Measurements from ENCODE around the gene KDM4B. TPM values are rescaled to one million over a fixed set of nuclear protein-coding genes. Genes with fewer than 3 reads are reported as not detected.

Gene KDM4B
- total and polyA plus RNA-seq, 2 of the 8 experiments (the other 6 are each of a cell fraction or from before 2014, with no cell fraction given), result 12.0 to 31.9 TPM

GRCh38 chr19:5006201-5006600 lies 37.3 kb downstream of the KDM4B start:
- DNase-seq (ENCODE audit: low read depth in 1 of 2, low spot score in 2 of 2), result no peak
- WGBS, 2 experiments (ENCODE audit: extremely low coverage in 1 of 2, insufficient coverage in 1 of 2, insufficient read length in 1 of 2, insufficient replicate concordance in 2 of 2, low coverage in 1 of 2, low lambda C conversion rate in 2 of 2, missing lambda C conversion rate in 1 of 2), result 88% methylated on average over 10 of the region's 10 CpGs; no CpG with 5 or more reads in 1 of the 2 experiments
- Histone ChIP-seq H4K8ac (ENCODE audit: extremely low read depth, insufficient read depth, low read length) (no peak overlapping the region), H3K4ac (replicated peaks; ENCODE audit: insufficient read length, low read depth, low read length) (no peak overlapping the region), H4K5ac (ENCODE audit: insufficient read length, low read depth, low read length) (no peak overlapping the region), H2BK12ac (ENCODE audit: low read depth, low read length) (no peak overlapping the region), H3K23me2 (ENCODE audit: low read depth, low read length) (no peaks in the 10 kb centered on the region), H3K79me1 (ENCODE audit: low read depth, low read length) (peaks cover 15% of the 10 kb centered on the region), H3K9me3 (ENCODE audit: insufficient read depth in 2 of 2, low read depth in 1 of 2, low read length in 1 of 2) (no peaks in the 10 kb centered on the region), H3K27me3 (replicated peaks in 1 of 4; ENCODE audit: control insufficient read depth in 3 of 4, extremely low read depth in 1 of 4, insufficient read depth in 3 of 4, low read length in 3 of 4) (no peaks in the 10 kb centered on the region), H2BK120ac (replicated peaks; ENCODE audit: low read depth, low read length) (no peak overlapping the region), H2AFZ (ENCODE audit: low read length) (no peak overlapping the region), H3K4me3 (ENCODE audit: extremely low read depth in 1 of 4, insufficient read depth in 2 of 4, low read depth in 3 of 4, low read length in 4 of 4) (no peak overlapping the region), H3K4me2 (ENCODE audit: insufficient read depth in 1 of 2, low read depth in 2 of 2, low read length in 2 of 2) (no peak overlapping the region), H3K27ac (ENCODE audit: low read depth, low read length) (no peak overlapping the region), H2BK20ac (ENCODE audit: low read length) (no peak overlapping the region), H3K4me1 (replicated peaks in 1 of 4; ENCODE audit: control insufficient read depth in 3 of 4, insufficient read depth in 4 of 4, low read length in 3 of 4) (no peaks in the 10 kb centered on the region; a peak in 1 of 7 replicates), H3K9ac (replicated peaks in 1 of 4; ENCODE audit: extremely low read depth in 1 of 4, low read depth in 3 of 4, low read length in 3 of 4) (no peak overlapping the region), H3K23ac (ENCODE audit: insufficient read length) (no peak overlapping the region), H3K79me2 (ENCODE audit: control insufficient read depth in 1 of 2, insufficient read depth in 2 of 2, low read length in 2 of 2) (peaks cover 0 to 51% of the 10 kb centered on the region in 2 experiments; a peak in 2 of 4 replicates), H3K36me3 (ENCODE audit: control insufficient read depth in 2 of 4, insufficient read depth in 4 of 4, low read length in 3 of 4) (no peaks in the 10 kb centered on the region), H4K91ac (replicated peaks; ENCODE audit: insufficient read length, low read length) (no peak overlapping the region), H4K20me1 (replicated peaks in 1 of 2; ENCODE audit: control insufficient read depth in 1 of 2, insufficient read depth in 2 of 2, low read length in 2 of 2) (peaks cover 10 to 12% of the 10 kb centered on the region in 2 experiments), H2BK15ac (ENCODE audit: low read length) (no peak overlapping the region), H3K18ac (ENCODE audit: extremely low read depth, low read length) (no peak overlapping the region), H3K56ac (replicated peaks; ENCODE audit: insufficient read length, low read depth, low read length) (no peak overlapping the region), H3K14ac (ENCODE audit: insufficient read length) (no peak overlapping the region), H2BK5ac (ENCODE audit: low read depth, low read length) (no peak overlapping the region), H2AK5ac (ENCODE audit: low read depth, low read length) (no peak overlapping the region)
- FAIRE-seq, result no peak
- ChIA-PET CTCF (ENCODE audit: partially characterized antibody) (interaction anchor here (0.9 kb wide), 1 partner anchor 28 kb away, joined by 3 read pairs; no protein-coding TSS in a partner anchor), POLR2A (ENCODE audit: partially characterized antibody) (no interaction called here)
- TF ChIP-seq SUZ12 (IDR thresholded peaks at IDR 0.05; ENCODE audit: low read length), result no peak
- TF ChIP-seq JUN (IDR thresholded peaks at IDR 0.05; ENCODE audit: low read depth, low read length), result no peak
- TF ChIP-seq BRCA1 (IDR thresholded peaks at IDR 0.05; ENCODE audit: low read depth, low read length), result no peak
- no peak for TF ChIP-seq SP4 (IDR thresholded peaks at IDR 0.05; ENCODE audit: low read length)
- TF ChIP-seq HDAC6 (IDR thresholded peaks at IDR 0.05; ENCODE audit: low read depth, low read length), result no peak
- TF ChIP-seq RAD21 (IDR thresholded peaks at IDR 0.05 in 1 of 2, conservative IDR thresholded peaks at IDR 0.05 in 1 of 2; ENCODE audit: low read depth in 2 of 2, low read length in 2 of 2), result no peak
- TF ChIP-seq GTF2F1 (IDR thresholded peaks at IDR 0.05; ENCODE audit: borderline replicate concordance, low read depth, low read length), result no peak
- no peak for TF ChIP-seq NANOG (IDR thresholded peaks at IDR 0.05; ENCODE audit: insufficient read depth, low read depth, low read length, poor library complexity, severe bottlenecking)
- no peak for TF ChIP-seq TAF7 (optimal IDR thresholded peaks at IDR 0.05; ENCODE audit: borderline replicate concordance, low read depth, low read length)
- no peak for TF ChIP-seq KDM4A (IDR thresholded peaks at IDR 0.05; ENCODE audit: low read depth, low read length, severe bottlenecking)
- TF ChIP-seq SAP30 (IDR thresholded peaks at IDR 0.05; ENCODE audit: insufficient read depth, insufficient replicate concordance, low read length), result no peak
- TF ChIP-seq CHD1 (IDR thresholded peaks at IDR 0.05; ENCODE audit: low read depth, low read length), result no peak
- TF ChIP-seq USF2 (IDR thresholded peaks at IDR 0.05; ENCODE audit: low read length), result no peak
